ENCODE data around the gene RGS9BP.

RGS9BP gene

DNA sequence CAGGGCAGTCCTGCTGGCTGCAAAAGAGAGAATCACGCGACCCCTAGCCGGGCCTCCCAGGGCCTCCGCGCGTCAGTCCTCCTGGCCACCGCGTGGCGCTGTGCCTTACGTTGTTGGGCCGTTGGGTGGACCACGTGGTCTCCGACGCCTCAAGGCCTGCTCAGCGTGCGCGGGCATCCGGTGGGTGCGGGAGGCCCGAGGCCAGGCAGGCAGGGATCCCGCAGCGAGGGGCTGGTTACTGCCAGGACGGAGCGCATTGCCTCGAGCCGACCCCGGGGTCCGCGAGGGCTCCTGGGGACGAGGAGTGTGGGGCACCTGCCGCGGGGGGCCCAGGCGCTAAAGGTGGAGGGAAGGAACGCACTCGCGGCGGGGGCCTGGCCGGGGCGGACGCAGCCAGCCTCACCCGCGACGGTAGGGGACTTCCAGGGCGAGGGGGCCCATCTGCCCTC lies 44.0 kb downstream of the RGS9BP start, which contains the start of gene TDRD12:
Gene TDRD12, plus strand, starts transcription at position 157 of the 449 bp plus-strand sequence. CDS start 306 bp downstream, outside the sequence.
- H3K27me3 ChIP-seq (ENCODE audit: insufficient read depth, insufficient read length): no peaks in the 10 kb centered on the region
- H3K9ac ChIP-seq (ENCODE audit: insufficient read length, low read depth): peak within 1 kb of the TSS; percentile 86
- TF ChIP-seq YY1 (IDR thresholded peaks at IDR 0.05; ENCODE audit: insufficient read depth, insufficient read length) (no peak), ZNF274 (IDR thresholded peaks at IDR 0.05; ENCODE audit: low read depth, low read length) (no peak), SUZ12 (IDR thresholded peaks at IDR 0.05; ENCODE audit: extremely low read depth, insufficient read depth, insufficient read length) (no peak)
- peak; percentile 84 for DNase-seq (ENCODE audit: low read depth, low spot score)
- peaks cover 25% of the 10 kb centered on the region for H3K36me3 ChIP-seq (ENCODE audit: insufficient read depth, insufficient read length, low read length)
- H3K4me3 ChIP-seq (ENCODE audit: insufficient read length, low read depth): peak within 1 kb of the TSS; percentile 83
- H3K4me1 ChIP-seq (ENCODE audit: insufficient read depth, insufficient read length): no peaks in the 10 kb centered on the region
- no peaks in the 10 kb centered on the region for H3K9me3 ChIP-seq (ENCODE audit: insufficient read depth, low read length)

GRCh38 chr19:32720216-32720935 lies 44.7 kb downstream of the RGS9BP start:
- Histone ChIP-seq H3K36me3 (ENCODE audit: insufficient read depth, insufficient read length, low read length) (peaks cover 25% of the 10 kb centered on the region), H3K4me1 (ENCODE audit: insufficient read depth, insufficient read length) (no peaks in the 10 kb centered on the region), H3K9me3 (ENCODE audit: insufficient read depth, low read length) (no peaks in the 10 kb centered on the region), H3K27me3 (ENCODE audit: insufficient read depth, insufficient read length) (no peaks in the 10 kb centered on the region), H3K9ac (ENCODE audit: insufficient read length, low read depth) (no peak overlapping the region), H3K4me3 (ENCODE audit: insufficient read length, low read depth) (peak overlapping the region; percentile 28)
- no peak for DNase-seq (ENCODE audit: low read depth, low spot score)
- TF ChIP-seq ZNF274 (IDR thresholded peaks at IDR 0.05; ENCODE audit: low read depth, low read length): no peak
- no peak for TF ChIP-seq YY1 (IDR thresholded peaks at IDR 0.05; ENCODE audit: insufficient read depth, insufficient read length)

DNA sequence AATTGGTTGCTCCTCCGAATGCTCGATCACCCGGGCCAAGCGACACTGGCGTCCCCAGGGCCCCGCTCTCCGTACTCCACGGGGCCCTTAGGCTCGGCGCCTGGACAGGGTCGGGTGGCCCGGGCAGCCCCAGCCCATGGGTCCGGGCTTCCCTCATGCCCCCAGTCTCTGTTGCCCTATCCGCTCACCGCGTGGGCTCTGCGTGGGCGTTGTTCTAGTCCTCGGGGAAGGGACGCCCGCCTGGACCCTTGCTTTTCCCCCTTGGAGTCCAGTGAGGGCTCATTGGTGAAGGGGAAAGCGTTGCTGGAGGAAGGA lies 45.2 kb downstream of the RGS9BP start:
- no peak for DNase-seq (ENCODE audit: low read depth, low spot score)
- no peaks in the 10 kb centered on the region for H3K9me3 ChIP-seq (ENCODE audit: insufficient read depth, low read length)
- no peaks in the 10 kb centered on the region for H3K4me1 ChIP-seq (ENCODE audit: insufficient read depth, insufficient read length)
- peaks cover 25% of the 10 kb centered on the region for H3K36me3 ChIP-seq (ENCODE audit: insufficient read depth, insufficient read length, low read length)
- TF ChIP-seq SUZ12 (IDR thresholded peaks at IDR 0.05; ENCODE audit: extremely low read depth, insufficient read depth, insufficient read length) (no peak), YY1 (IDR thresholded peaks at IDR 0.05; ENCODE audit: insufficient read depth, insufficient read length) (no peak), ZNF274 (IDR thresholded peaks at IDR 0.05; ENCODE audit: low read depth, low read length) (no peak)
- H3K4me3 ChIP-seq (ENCODE audit: insufficient read length, low read depth): peak overlapping the region; percentile 25
- H3K27me3 ChIP-seq (ENCODE audit: insufficient read depth, insufficient read length): no peaks in the 10 kb centered on the region
- H3K9ac ChIP-seq (ENCODE audit: insufficient read length, low read depth): no peak overlapping the region
